Measurements from ENCODE around the gene PILRB. TPM values are rescaled to one million over a fixed set of nuclear protein-coding genes. Genes with fewer than 3 reads are reported as not detected.

PILRB gene
- total and polyA plus RNA-seq, 9 of the 15 experiments (the other 6 are each of a cell fraction or from before 2014, with no cell fraction given), result 6.2 to 94.6 (median 37.0) TPM

- no peak overlapping the region for H3K4me3 ChIP-seq
- TF ChIP-seq GMEB1 (CRISPR knock-in tag; IDR thresholded peaks at IDR 0.05) (no peak), POLR2AphosphoS5 (IDR thresholded peaks at IDR 0.05; ENCODE audit: control insufficient read depth, insufficient read depth, low read depth, low read length) (0 out of 2 replicates have a peak, but pooled peaks have one; percentile 3)
- CTCF ChIA-PET (ENCODE audit: low intra/inter-chr PET ratio), result interaction anchor here (0.6 kb wide), 1 partner anchor 212 kb away, joined by 6 read pairs; no protein-coding TSS in a partner anchor
- WGBS (ENCODE audit: insufficient coverage, low coverage, missing lambda C conversion rate), result 93% methylated on average over 6 of the region's 6 CpGs
- no peak overlapping the region for H3K4me2 ChIP-seq (ENCODE audit: insufficient read depth, low read length)
- no TSS peak for BruUV-seq (replicated peaks)
- POLR2A ChIA-PET, result interaction anchor here (0.6 kb wide), 1 partner anchor 87 kb away, joined by 3 read pairs; the partner anchor contains the start of gene MEPCE
- FAIRE-seq, result no peak
- H3K27ac ChIP-seq (ENCODE audit: extremely low read depth, low read depth, low read length), result peak overlapping the region; percentile 34; the same call in 1 of the 3 replicates
- H4K20me1 ChIP-seq (replicated peaks; ENCODE audit: control insufficient read depth, insufficient read depth, low read length), result peaks cover 5% of the 10 kb centered on the region; the same call in 1 of the 2 replicates
- H3K9me3 ChIP-seq (replicated peaks; ENCODE audit: control insufficient read depth, insufficient read depth, low read depth, low read length), result no peaks in the 10 kb centered on the region
- no peaks in the 10 kb centered on the region for H3K9me1 ChIP-seq (ENCODE audit: control insufficient read depth, insufficient read depth, low read length)
- no peak overlapping the region for H2AFZ ChIP-seq (ENCODE audit: low read depth, low read length)
- DNase-seq (ENCODE audit: extremely low read depth in 1 of 4, low spot score in 3 of 4), result no peak
- peak overlapping the region in 1 of 2 experiments; percentile 47; a peak in 1 of 4 replicates for H3K9ac ChIP-seq (ENCODE audit: insufficient read depth in 1 of 2, low read depth in 2 of 2, low read length in 2 of 2)
- H3K27me3 ChIP-seq (ENCODE audit: control insufficient read depth in 2 of 2, insufficient read depth in 2 of 2, low read length in 2 of 2), result no peaks in the 10 kb centered on the region
- peaks cover 9 to 13% of the 10 kb centered on the region in 2 experiments; a peak in 4 of 5 replicates for H3K4me1 ChIP-seq (replicated peaks in 1 of 2; ENCODE audit: control insufficient read depth in 2 of 2, insufficient read depth in 2 of 2, low read length in 2 of 2)
- ATAC-seq, result no peak
- in situ Hi-C loops (cut with MboI), result loop anchor here (5.0 kb wide), 1 partner anchor 125 kb away; the partner anchor contains the start of gene PVRIG
- peaks cover 79% of the 10 kb centered on the region for H3K36me3 ChIP-seq (ENCODE audit: control insufficient read depth, insufficient read depth, low read length)
- H3K79me2 ChIP-seq (ENCODE audit: control insufficient read depth, insufficient read depth, low read length), result peaks cover 51% of the 10 kb centered on the region
- intact Hi-C loops (cut with micrococcal nuclease), result no loop called here
These were observed 15.2 kb upstream of the PILRB start for GRCh38 chr7:100342765-100343164.
